GM23248 (cell line): ENCODE measurements around the gene GDPD4. TPM values are rescaled to one million over a fixed set of nuclear protein-coding genes. Genes with fewer than 3 reads are reported as not detected.

ENCODE experiments used
- DNase-seq: peaks from one replicate; pipeline ENCODE4 v3.0.0-alpha.2; 2015
- H2AFZ ChIP-seq: fragments of 200-600 bp; sonication (generic); 2 replicates; pipeline ENCODE4 v1.6.1; 2016; ENCODE audit warnings: antibody characterized with exemption
- H3F3A ChIP-seq: fragments of 200-600 bp; sonication (generic); 2 replicates; pipeline ENCODE4 v1.6.1; 2016; ENCODE audit warnings: mild to moderate bottlenecking, antibody characterized with exemption, mixed run types; ENCODE audit not compliant: insufficient read depth
- H3K27ac ChIP-seq: fragments of 200-600 bp; sonication (generic); 2 replicates; pipeline ENCODE4 v1.5.1; 2016; ENCODE audit warnings: mild to moderate bottlenecking
- H3K27me3 ChIP-seq: fragments of 200-600 bp; sonication (generic); replicated peaks from 2 replicates; pipeline ENCODE4 v1.6.1; 2016; ENCODE audit warnings: mild to moderate bottlenecking; ENCODE audit not compliant: insufficient read depth
- H3K36me3 ChIP-seq: fragments of 200-600 bp; sonication (generic); 2 replicates; pipeline ENCODE4 v1.6.1; 2016; ENCODE audit warnings: low read depth, mild to moderate bottlenecking
- H3K4me1 ChIP-seq: fragments of 200-600 bp; sonication (generic); 2 replicates; pipeline ENCODE4 v1.6.1; 2016; ENCODE audit warnings: mild to moderate bottlenecking; ENCODE audit not compliant: insufficient read depth
- H3K4me2 ChIP-seq: fragments of 200-600 bp; sonication (generic); one replicate; pipeline ENCODE4 v1.6.1; 2016; ENCODE audit warnings: mild to moderate bottlenecking; ENCODE audit not compliant: unreplicated experiment
- H3K4me3 ChIP-seq: fragments of 200-600 bp; sonication (generic); 2 replicates; pipeline ENCODE4 v1.5.1; 2016; ENCODE audit warnings: mild to moderate bottlenecking
- H3K79me2 ChIP-seq: fragments of 200-600 bp; sonication (generic); 2 replicates; pipeline ENCODE4 v1.6.1; 2016; ENCODE audit warnings: mild to moderate bottlenecking; ENCODE audit not compliant: insufficient read depth
- H3K9ac ChIP-seq: fragments of 200-600 bp; sonication (generic); 2 replicates; pipeline ENCODE4 v1.6.1; 2016; ENCODE audit warnings: mild to moderate bottlenecking
- H3K9me2 ChIP-seq: fragments of 200-600 bp; sonication (generic); 2 replicates; pipeline ENCODE4 v1.6.1; 2016; ENCODE audit warnings: mixed run types, mild to moderate bottlenecking, moderate library complexity; ENCODE audit not compliant: insufficient read depth
- H3K9me3 ChIP-seq: fragments of 200-600 bp; sonication (generic); one replicate; pipeline ENCODE4 v1.6.1; 2017; ENCODE audit warnings: low read depth
- H4K20me1 ChIP-seq: fragments of 200-600 bp; sonication (generic); 2 replicates; pipeline ENCODE4 v1.6.0; 2016; ENCODE audit not compliant: insufficient read depth
- EZH2 ChIP-seq: fragments of 200-600 bp; sonication (generic); IDR thresholded peaks from 2 replicates; pipeline ENCODE4 v1.6.1; 2018; ENCODE audit warnings: antibody characterized with exemption, mild to moderate bottlenecking; ENCODE audit not compliant: insufficient read depth, poor library complexity, severe bottlenecking
- EZH2phosphoT487 ChIP-seq: fragments of 200-600 bp; sonication (generic); IDR thresholded peaks from 2 replicates; pipeline ENCODE4 v1.6.1; 2018; ENCODE audit warnings: antibody characterized with exemption, moderate library complexity, mild to moderate bottlenecking, low read depth; ENCODE audit not compliant: insufficient read depth
- WGBS, 2 experiments: methylation state at CpG; one replicate each; pipeline ENCODE4 v1.1.6; 2015 to 2017; ENCODE audit warnings: low lambda C conversion rate in 2 of 2, low coverage in 1 of 2; ENCODE audit errors: missing lambda C conversion rate in 2 of 2; 5-methylcytosine and 5-hydroxymethylcytosine counted together
- in situ Hi-C: fragments of 300-500 bp; cut with MboI; formaldehyde crosslinking; loops from 2 replicates; pipeline ENCODE4 v1.15.0; 2020
- polyA plus RNA-seq: library from polyadenylated mRNA; unstranded; fragments of >200 nt; fragmentation: Nextera tagmentation; extraction: Ambion mirVana; gene quantifications from 2 replicates; pipeline ENCODE4 v1.2.1, GENCODE V29; 2016
- total RNA-seq: library from RNA; depleted of rRNA; stranded (reverse); fragments of >200 nt; shearing (Covaris generic); gene quantifications from 2 replicates; pipeline ENCODE4 v1.2.3, GENCODE V29; 2014

The GDPD4 gene
- total and polyA plus RNA-seq, 2 experiments from 2014 or later: not detected

DNA sequence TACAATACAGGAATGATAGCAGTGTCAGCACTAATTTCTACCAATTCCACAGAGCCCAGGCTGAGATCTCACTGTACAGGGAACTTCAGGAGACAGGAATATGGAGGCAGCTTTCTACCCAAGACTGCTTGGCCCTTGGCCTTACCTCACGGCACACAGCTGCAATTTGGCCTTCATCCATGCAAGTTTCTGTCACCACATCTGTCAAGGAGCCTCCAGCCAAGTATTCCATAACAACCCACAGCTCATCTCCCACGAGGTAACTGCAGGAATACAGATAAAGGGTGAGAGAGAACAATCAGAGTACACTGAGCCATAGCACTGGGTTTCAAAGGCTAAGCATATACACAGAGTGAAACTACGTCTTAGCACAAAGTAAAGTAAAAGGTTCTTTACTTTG, 39.0 kb upstream of the GDPD4 start:
- in situ Hi-C loops: no loop called here
- Histone ChIP-seq H4K20me1 (no peaks in the 10 kb centered on the region), H3K4me2 (no peak overlapping the region), H3K9ac (no peak overlapping the region), H3K9me3 (no peaks in the 10 kb centered on the region), H3K79me2 (no peaks in the 10 kb centered on the region), H2AFZ (no peak overlapping the region), H3F3A (0 out of 2 replicates have a peak, but pooled peaks cover 5% of the 10 kb centered on the region), H3K4me1 (peaks cover 8% of the 10 kb centered on the region), H3K27me3 (no peaks in the 10 kb centered on the region), H3K9me2 (no peaks in the 10 kb centered on the region), H3K36me3 (no peaks in the 10 kb centered on the region), H3K27ac (no peak overlapping the region), H3K4me3 (no peak overlapping the region)
- TF ChIP-seq EZH2phosphoT487 (no peak), EZH2 (no peak)
- DNase-seq: no peak
- 49 to 56% methylated on average over 3 of the region's 3 CpGs for WGBS, 2 experiments

DNA sequence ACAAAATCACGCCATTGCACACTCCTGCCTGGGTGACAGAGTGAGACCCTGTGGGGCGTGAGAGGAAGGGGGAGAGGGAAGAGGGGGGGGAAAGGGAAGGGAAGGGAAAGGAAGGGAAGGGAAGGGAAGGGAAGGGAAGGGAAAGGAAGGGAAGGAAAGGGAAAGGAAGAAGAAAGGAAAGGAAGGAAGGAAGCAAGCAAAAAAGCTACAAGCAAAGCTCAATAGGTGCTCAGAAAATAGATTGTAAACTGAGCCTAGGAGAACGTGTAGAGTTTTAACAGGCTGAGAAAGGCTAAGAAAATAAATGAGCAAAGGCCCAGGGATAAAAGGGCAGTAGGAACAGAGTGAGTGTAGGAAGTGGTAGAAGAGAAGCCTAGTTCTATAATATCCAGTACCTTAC, 30.8 kb upstream of the GDPD4 start:
- H3K9ac ChIP-seq: no peak overlapping the region
- no peak for DNase-seq
- H3K9me3 ChIP-seq: no peaks in the 10 kb centered on the region
- no peak overlapping the region for H3K4me2 ChIP-seq
- no peak for TF ChIP-seq EZH2
- no peak for TF ChIP-seq EZH2phosphoT487
- H3K36me3 ChIP-seq: no peaks in the 10 kb centered on the region
- H4K20me1 ChIP-seq: no peaks in the 10 kb centered on the region
- H3K79me2 ChIP-seq: no peaks in the 10 kb centered on the region
- no peaks in the 10 kb centered on the region for H3K4me1 ChIP-seq
- no peak overlapping the region for H3K4me3 ChIP-seq
- H3K27me3 ChIP-seq: no peaks in the 10 kb centered on the region
- H2AFZ ChIP-seq: no peak overlapping the region
- in situ Hi-C loops: no loop called here
- no peaks in the 10 kb centered on the region for H3K9me2 ChIP-seq
- peaks cover 5% of the 10 kb centered on the region; the same call in 1 of the 2 replicates for H3F3A ChIP-seq
- no peak overlapping the region for H3K27ac ChIP-seq
- WGBS, 2 experiments: 86 to 98% methylated on average over 3 of the region's 3 CpGs

DNA sequence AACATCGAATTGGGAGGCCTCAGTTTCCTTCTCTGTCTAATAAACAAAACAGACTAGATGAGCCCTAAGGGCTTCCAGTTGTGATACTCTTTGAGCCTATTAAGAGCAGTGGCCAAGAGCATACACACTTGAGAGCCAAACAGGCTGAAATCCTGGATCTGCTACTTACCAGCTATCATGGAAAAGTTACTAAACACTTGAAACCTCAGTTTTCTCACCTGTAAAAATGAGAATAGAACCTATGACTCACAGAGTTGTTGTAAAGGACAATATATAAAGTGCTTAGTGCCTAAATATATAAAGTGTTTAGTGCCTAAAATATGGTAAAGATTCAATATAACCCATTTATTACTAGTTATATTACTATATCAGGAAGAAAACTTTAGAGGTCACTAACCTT, 23.7 kb upstream of the GDPD4 start:
- TF ChIP-seq EZH2phosphoT487 (no peak), EZH2 (no peak)
- H3K27me3 ChIP-seq: no peaks in the 10 kb centered on the region
- no peaks in the 10 kb centered on the region for H4K20me1 ChIP-seq
- H3K9me2 ChIP-seq: no peaks in the 10 kb centered on the region
- DNase-seq: no peak
- H3K9me3 ChIP-seq: no peaks in the 10 kb centered on the region
- 95 to 96% methylated on average over 1 of the region's 1 CpG for WGBS, 2 experiments
- H3K4me3 ChIP-seq: no peak overlapping the region
- H3K4me2 ChIP-seq: no peak overlapping the region
- no peak overlapping the region for H3K27ac ChIP-seq
- H3K9ac ChIP-seq: no peak overlapping the region
- H2AFZ ChIP-seq: no peak overlapping the region
- H3K79me2 ChIP-seq: no peaks in the 10 kb centered on the region
- H3F3A ChIP-seq: peaks cover 11% of the 10 kb centered on the region; the same call in 1 of the 2 replicates
- in situ Hi-C loops: no loop called here
- H3K36me3 ChIP-seq: no peaks in the 10 kb centered on the region
- H3K4me1 ChIP-seq: peaks cover 13% of the 10 kb centered on the region

DNA sequence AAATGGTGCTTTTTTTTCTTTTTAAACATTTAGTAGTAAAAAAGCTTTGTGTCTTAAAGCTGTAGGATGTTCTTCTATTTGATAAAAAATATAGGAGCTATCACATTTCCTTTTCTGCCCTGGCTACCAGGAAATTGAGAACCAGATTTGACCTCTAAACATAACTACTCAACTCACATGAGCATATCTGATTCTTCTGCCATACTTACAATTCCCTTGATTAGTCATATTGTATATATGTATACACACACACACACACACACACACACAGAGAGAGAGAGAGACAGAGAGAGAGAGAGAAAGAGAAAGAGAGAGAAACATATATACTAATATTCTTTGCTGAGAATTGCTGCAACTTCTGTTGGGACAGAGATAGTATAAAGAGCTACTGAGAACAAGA, 23.0 kb upstream of the GDPD4 start:
- Histone ChIP-seq H3K36me3 (no peaks in the 10 kb centered on the region), H3K79me2 (no peaks in the 10 kb centered on the region), H3K9ac (no peak overlapping the region), H4K20me1 (no peaks in the 10 kb centered on the region), H3K27ac (no peak overlapping the region), H3K4me3 (no peak overlapping the region), H2AFZ (no peak overlapping the region), H3K4me2 (no peak overlapping the region), H3K9me2 (no peaks in the 10 kb centered on the region), H3K9me3 (no peaks in the 10 kb centered on the region), H3K4me1 (peaks cover 13% of the 10 kb centered on the region), H3F3A (peaks cover 11% of the 10 kb centered on the region; the same call in 1 of the 2 replicates), H3K27me3 (no peaks in the 10 kb centered on the region)
- in situ Hi-C loops: no loop called here
- TF ChIP-seq EZH2: no peak
- TF ChIP-seq EZH2phosphoT487: no peak
- DNase-seq: no peak
